Fibroblast of lung (primary cell): ENCODE results near the gene ATP5F1A. TPM values are rescaled to one million over a fixed set of nuclear protein-coding genes. Genes with fewer than 3 reads are reported as not detected.

Source experiments
- DNase-seq, 2 donors: peaks; one replicate each; pipeline versions ENCODE4 v3.0.0 to v3.0.0-alpha.2; 2010; ENCODE audit warnings: low read depth in 2 of 2
- H2AFZ ChIP-seq: 2 replicates; pipeline ENCODE4 v1.5.1; 2012; ENCODE audit warnings: low read length, control low read depth, inconsistent platforms
- H3K27ac ChIP-seq: 2 replicates; pipeline ENCODE4 v1.5.1; 2011; ENCODE audit warnings: low read length, control low read depth; ENCODE audit not compliant: insufficient read depth
- H3K27me3 ChIP-seq: 2 replicates; pipeline ENCODE4 v1.5.1; 2011; ENCODE audit warnings: mild to moderate bottlenecking, low read length; ENCODE audit not compliant: control insufficient read depth, insufficient read depth
- H3K36me3 ChIP-seq: 2 replicates; pipeline ENCODE4 v1.5.1; 2011; ENCODE audit warnings: low read length; ENCODE audit not compliant: control insufficient read depth, insufficient read depth
- H3K4me1 ChIP-seq: 2 replicates; pipeline ENCODE4 v1.5.1; 2011; ENCODE audit warnings: low read length; ENCODE audit not compliant: control insufficient read depth, insufficient read depth; ENCODE audit errors: extremely low read depth
- H3K4me2 ChIP-seq: 2 replicates; pipeline ENCODE4 v1.5.1; 2011; ENCODE audit warnings: low read length, control low read depth; ENCODE audit not compliant: insufficient read depth; ENCODE audit errors: extremely low read depth
- H3K4me3 ChIP-seq, 4 experiments: fragments of 200-600 bp in 1 of 4; sonication (generic) in 1 of 4; replicated peaks in 1 of 4; 2 replicates each; pipeline ENCODE4 v1.5.1; 2011 to 2016; ENCODE audit warnings: low read length in 4 of 4, low read depth in 3 of 4, mild to moderate bottlenecking in 3 of 4, control low read depth in 2 of 4, inconsistent platforms in 1 of 4, mixed read lengths in 1 of 4; ENCODE audit not compliant: insufficient read depth in 1 of 4; ENCODE audit errors: control extremely low read depth in 1 of 4
- H3K79me2 ChIP-seq: 2 replicates; pipeline ENCODE4 v1.5.1; 2012; ENCODE audit warnings: mild to moderate bottlenecking, low read length, inconsistent platforms; ENCODE audit not compliant: control insufficient read depth, insufficient read depth
- H3K9ac ChIP-seq: 2 replicates; pipeline ENCODE4 v1.5.1; 2011; ENCODE audit warnings: mild to moderate bottlenecking, low read length, control low read depth; ENCODE audit not compliant: insufficient read depth
- H3K9me3 ChIP-seq: 2 replicates; pipeline ENCODE4 v1.5.1; 2012; ENCODE audit warnings: low read depth, low read length; ENCODE audit not compliant: control insufficient read depth, insufficient read depth
- H4K20me1 ChIP-seq: 2 replicates; pipeline ENCODE4 v1.5.1; 2011; ENCODE audit warnings: low read length; ENCODE audit not compliant: control insufficient read depth, insufficient read depth; ENCODE audit errors: extremely low read depth
- EZH2 ChIP-seq: IDR thresholded peaks from 2 replicates; pipeline ENCODE4 v1.5.1; 2012; ENCODE audit warnings: low read length, control low read depth, mild to moderate bottlenecking; ENCODE audit errors: missing control alignments
- polyA plus RNA-seq, 2 donors: library from polyadenylated mRNA; depleted of rRNA in 1 of 2; stranded (reverse) in 1 of 2; unstranded in 1 of 2; fragments of >200 nt; gene quantifications; 2 replicates each; pipeline ENCODE4 v1.2.1, GENCODE V29; 2011 to 2012; ENCODE audit warnings: missing spikeins in 1 of 2
- total RNA-seq: library from RNA; depleted of rRNA; stranded (reverse); fragments of >200 nt; gene quantifications from 2 replicates; pipeline ENCODE4 v1.2.1, GENCODE V29; 2014
- TF ChIP-seq, protein P1 (sequence below), 2 donors: IDR thresholded peaks in 1 of 2; conservative IDR thresholded peaks in 1 of 2; 1 replicate in 1 of 2; 2 replicates in 1 of 2; pipeline ENCODE4 v1.5.1; 2011 to 2012; ENCODE audit warnings: low read length in 2 of 2, control low read depth in 1 of 2, inconsistent platforms in 1 of 2, low read depth in 1 of 2, mild to moderate bottlenecking in 1 of 2

ATP5F1A gene
- total and polyA plus RNA-seq, 2 donors (not counting 1 experiment from before 2014, with no cell fraction given): 591 to 791 TPM

GRCh38 chr18:46099463-46099862 lies 1.4 kb upstream of the ATP5F1A start:
- Histone ChIP-seq H3K36me3 (peaks cover 2% of the 10 kb centered on the region), H3K9me3 (no peaks in the 10 kb centered on the region), H3K9ac (no peak overlapping the region), H3K4me1 (peaks cover 3% of the 10 kb centered on the region), H3K27me3 (no peaks in the 10 kb centered on the region), H3K79me2 (peaks cover 36% of the 10 kb centered on the region), H2AFZ (no peak overlapping the region), H3K4me3 (no peak overlapping the region), H4K20me1 (no peaks in the 10 kb centered on the region), H3K27ac (no peak overlapping the region), H3K4me2 (no peak overlapping the region)
- TF ChIP-seq, protein P1, sequence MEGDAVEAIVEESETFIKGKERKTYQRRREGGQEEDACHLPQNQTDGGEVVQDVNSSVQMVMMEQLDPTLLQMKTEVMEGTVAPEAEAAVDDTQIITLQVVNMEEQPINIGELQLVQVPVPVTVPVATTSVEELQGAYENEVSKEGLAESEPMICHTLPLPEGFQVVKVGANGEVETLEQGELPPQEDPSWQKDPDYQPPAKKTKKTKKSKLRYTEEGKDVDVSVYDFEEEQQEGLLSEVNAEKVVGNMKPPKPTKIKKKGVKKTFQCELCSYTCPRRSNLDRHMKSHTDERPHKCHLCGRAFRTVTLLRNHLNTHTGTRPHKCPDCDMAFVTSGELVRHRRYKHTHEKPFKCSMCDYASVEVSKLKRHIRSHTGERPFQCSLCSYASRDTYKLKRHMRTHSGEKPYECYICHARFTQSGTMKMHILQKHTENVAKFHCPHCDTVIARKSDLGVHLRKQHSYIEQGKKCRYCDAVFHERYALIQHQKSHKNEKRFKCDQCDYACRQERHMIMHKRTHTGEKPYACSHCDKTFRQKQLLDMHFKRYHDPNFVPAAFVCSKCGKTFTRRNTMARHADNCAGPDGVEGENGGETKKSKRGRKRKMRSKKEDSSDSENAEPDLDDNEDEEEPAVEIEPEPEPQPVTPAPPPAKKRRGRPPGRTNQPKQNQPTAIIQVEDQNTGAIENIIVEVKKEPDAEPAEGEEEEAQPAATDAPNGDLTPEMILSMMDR (conservative IDR thresholded peaks at IDR 0.05 in 1 of 2, IDR thresholded peaks at IDR 0.05 in 1 of 2; ENCODE audit: low read depth in 1 of 2, low read length in 2 of 2): no peak
- no peak for TF ChIP-seq EZH2
- no peak for DNase-seq

DNA sequence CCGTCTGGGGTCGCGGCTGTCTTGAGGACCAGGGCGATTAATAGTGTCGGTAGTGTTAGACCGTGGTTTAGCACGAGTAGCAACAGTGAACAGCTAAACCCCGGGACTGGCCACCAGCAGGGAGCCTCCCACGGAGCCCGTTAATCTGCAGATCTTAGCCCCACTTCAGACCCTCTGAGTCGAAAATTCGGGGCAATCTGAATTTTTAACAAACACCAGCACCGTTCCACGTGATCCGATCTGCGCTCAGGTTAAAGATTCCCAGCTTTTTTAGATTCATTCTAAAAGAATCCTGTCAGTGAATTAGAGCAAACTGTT lies 479 bp upstream of the ATP5F1A start:
- Histone ChIP-seq H3K4me2 (peak overlapping the region; percentile 73), H3K27ac (peak overlapping the region; percentile 83), H3K79me2 (peaks cover 43% of the 10 kb centered on the region), H3K4me1 (peaks cover 3% of the 10 kb centered on the region), H3K4me3 (peak overlapping the region; percentile 1 to 91 (median 74)), H3K27me3 (no peaks in the 10 kb centered on the region), H3K9ac (peak overlapping the region; percentile 52), H3K36me3 (peaks cover 2% of the 10 kb centered on the region), H4K20me1 (no peaks in the 10 kb centered on the region), H3K9me3 (no peaks in the 10 kb centered on the region), H2AFZ (peak overlapping the region; percentile 95)
- TF ChIP-seq EZH2: no peak
- TF ChIP-seq, protein P1 (conservative IDR thresholded peaks at IDR 0.05 in 1 of 2, IDR thresholded peaks at IDR 0.05 in 1 of 2; ENCODE audit: low read depth in 1 of 2, low read length in 2 of 2): no peak
- no peak for DNase-seq

DNA sequence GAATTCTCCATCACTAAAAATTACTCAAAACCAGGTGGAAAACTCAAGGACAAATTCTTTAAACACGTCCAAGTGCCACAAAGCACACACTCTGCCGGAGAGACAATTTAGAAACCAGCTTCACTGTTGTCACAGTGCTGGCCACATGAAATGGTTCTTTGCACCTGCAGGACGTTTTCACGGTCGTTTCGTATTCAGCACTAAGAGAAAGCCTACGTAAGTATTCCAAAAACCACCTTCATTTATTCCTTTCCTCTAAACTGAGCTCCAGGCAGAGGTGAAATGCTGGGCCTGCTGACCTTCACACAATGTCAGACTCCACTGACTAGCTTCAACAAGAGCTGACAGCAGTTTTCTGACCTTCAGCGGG lies 680 bp downstream of the ATP5F1A start:
- H4K20me1 ChIP-seq: no peaks in the 10 kb centered on the region
- H3K4me2 ChIP-seq: peak overlapping the region; percentile 78
- H3K9ac ChIP-seq: peak overlapping the region; percentile 78
- H3K4me1 ChIP-seq: peaks cover 3% of the 10 kb centered on the region
- DNase-seq: no peak
- TF ChIP-seq EZH2: no peak
- TF ChIP-seq, protein P1 (conservative IDR thresholded peaks at IDR 0.05 in 1 of 2, IDR thresholded peaks at IDR 0.05 in 1 of 2; ENCODE audit: low read depth in 1 of 2, low read length in 2 of 2): no peak
- H3K27me3 ChIP-seq: no peaks in the 10 kb centered on the region
- H3K27ac ChIP-seq: peak overlapping the region; percentile 83
- H2AFZ ChIP-seq: no peak overlapping the region
- peaks cover 4% of the 10 kb centered on the region for H3K36me3 ChIP-seq
- peak overlapping the region; percentile 64 to 95 (median 88) for H3K4me3 ChIP-seq
- peaks cover 52% of the 10 kb centered on the region for H3K79me2 ChIP-seq
- H3K9me3 ChIP-seq: no peaks in the 10 kb centered on the region
